Right lobe of liver (tissue), 6 donors: Measurements from ENCODE around the gene RAX. TPM values are rescaled to one million over a fixed set of nuclear protein-coding genes. Genes with fewer than 3 reads are reported as not detected.

Experiments used
- ATAC-seq, 4 donors: fragments of 200-7000 bp; cut with Tn5 transposase; one replicate each; pipeline ENCODE4 v1.9.1; 2020; ENCODE audit warnings: mild to moderate bottlenecking in 4 of 4, moderate library complexity in 4 of 4
- DNase-seq, 3 donors: peaks; one replicate each; pipeline ENCODE4 v3.0.0-alpha.2; 2020
- H3K27ac ChIP-seq, 3 donors: fragments of 200-600 bp; one replicate each; pipeline ENCODE4 v1.8.0; 2022
- H3K27me3 ChIP-seq, 2 donors: fragments of 200-600 bp; one replicate each; pipeline ENCODE4 v1.8.0; 2022
- H3K36me3 ChIP-seq, 4 donors: fragments of 200-600 bp; sonication (generic) in 1 of 4; one replicate each; pipeline versions ENCODE4 v1.5.1 to v1.8.0; 2017 to 2022; ENCODE audit warnings: control low read depth in 1 of 4
- H3K4me1 ChIP-seq, 4 donors: fragments of 200-600 bp; sonication (generic) in 1 of 4; one replicate each; pipeline versions ENCODE4 v1.5.1 to v1.8.0; 2017 to 2022; ENCODE audit warnings: control low read depth in 1 of 4
- H3K4me3 ChIP-seq, 3 donors: fragments of 200-600 bp; one replicate each; pipeline ENCODE4 v1.8.0; 2022
- H3K9me3 ChIP-seq, 4 donors: fragments of 200-600 bp; sonication (generic) in 1 of 4; one replicate each; pipeline versions ENCODE4 v1.5.1 to v1.8.0; 2017 to 2022; ENCODE audit warnings: control low read depth in 1 of 4
- POLR2A ChIP-seq: fragments of 450-650 bp; IDR thresholded peaks from one replicate; pipeline ENCODE4 v1.6.1; 2017; ENCODE audit warnings: antibody characterized with exemption, mild to moderate bottlenecking
- WGBS: methylation state at CpG from one replicate; pipeline ENCODE4 v1.1.6; 2018; ENCODE audit warnings: low coverage, low lambda C conversion rate; ENCODE audit not compliant: insufficient coverage; ENCODE audit errors: missing lambda C conversion rate; 5-methylcytosine and 5-hydroxymethylcytosine counted together
- intact Hi-C, 2 donors: fragments of 100-400 bp; cut with DNase I; formaldehyde crosslinking; loops; one replicate each; pipeline versions ENCODE4 v1.11.2 to v1.14.1; 2022
- total RNA-seq, 6 experiments: library from RNA; depleted of rRNA in 2 of 6; stranded (reverse); fragments of >200 nt in 2 of 6; fragmentation: NEBNext Ultra II Directional in 3 of 6; extraction: Animal tissue kit (Norgen Biotek cat#: 25700) in 3 of 6; gene quantifications; one replicate each; pipeline versions ENCODE4 v1.1.0 to v1.2.4, GENCODE V29; 2016 to 2023
- TF ChIP-seq, protein P1 (sequence below), 4 donors: fragments of 200-600 bp in 3 of 4; fragments of 450-650 bp in 1 of 4; IDR thresholded peaks; one replicate each; pipeline versions ENCODE4 v1.5.1 to v1.8.0; 2016 to 2022; ENCODE audit warnings: antibody characterized with exemption in 4 of 4, mild to moderate bottlenecking in 2 of 4
- donor health status: DM: no; HTN: yes; CAD: no.
- donor health status: DM: no; HTN: no; CAD: no.
- donor health status: DM: no; HTN: no; CAD: no.
- donor health status: DM: no; HTN: yes; CAD: no.
- donor health status: DM: no; HTN: yes; CAD: no.

RAX gene
- total RNA-seq, 6 experiments from 2014 or later = not detected

DNA sequence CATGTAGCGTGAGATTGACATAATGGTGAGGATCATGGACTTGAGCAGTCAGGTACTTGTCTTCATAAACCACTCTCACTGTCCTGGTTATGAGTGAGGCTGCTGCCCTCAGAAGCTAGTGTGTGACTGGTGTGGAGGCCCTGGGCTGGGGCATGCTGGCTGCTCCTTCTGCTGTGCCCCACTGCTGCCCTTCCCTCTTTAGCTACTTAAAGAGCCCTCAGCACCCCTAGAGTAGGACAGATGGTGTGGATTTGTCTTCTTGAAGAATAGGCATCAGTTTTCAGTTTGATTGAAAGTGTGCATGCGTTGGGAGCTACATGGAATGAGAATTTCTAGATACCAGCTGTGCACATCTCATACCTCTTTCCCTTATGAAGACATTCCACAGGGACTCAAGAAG lies 29.8 kb upstream of the RAX start:
- Histone ChIP-seq H3K27ac (no peak overlapping the region), H3K4me3 (no peak overlapping the region), H3K4me1 (no peaks in the 10 kb centered on the region), H3K36me3 (no peaks in the 10 kb centered on the region), H3K9me3 (no peaks in the 10 kb centered on the region), H3K27me3 (no peaks in the 10 kb centered on the region)
- DNase-seq (no peak), ATAC-seq (no peak)
- TF ChIP-seq, protein P1, sequence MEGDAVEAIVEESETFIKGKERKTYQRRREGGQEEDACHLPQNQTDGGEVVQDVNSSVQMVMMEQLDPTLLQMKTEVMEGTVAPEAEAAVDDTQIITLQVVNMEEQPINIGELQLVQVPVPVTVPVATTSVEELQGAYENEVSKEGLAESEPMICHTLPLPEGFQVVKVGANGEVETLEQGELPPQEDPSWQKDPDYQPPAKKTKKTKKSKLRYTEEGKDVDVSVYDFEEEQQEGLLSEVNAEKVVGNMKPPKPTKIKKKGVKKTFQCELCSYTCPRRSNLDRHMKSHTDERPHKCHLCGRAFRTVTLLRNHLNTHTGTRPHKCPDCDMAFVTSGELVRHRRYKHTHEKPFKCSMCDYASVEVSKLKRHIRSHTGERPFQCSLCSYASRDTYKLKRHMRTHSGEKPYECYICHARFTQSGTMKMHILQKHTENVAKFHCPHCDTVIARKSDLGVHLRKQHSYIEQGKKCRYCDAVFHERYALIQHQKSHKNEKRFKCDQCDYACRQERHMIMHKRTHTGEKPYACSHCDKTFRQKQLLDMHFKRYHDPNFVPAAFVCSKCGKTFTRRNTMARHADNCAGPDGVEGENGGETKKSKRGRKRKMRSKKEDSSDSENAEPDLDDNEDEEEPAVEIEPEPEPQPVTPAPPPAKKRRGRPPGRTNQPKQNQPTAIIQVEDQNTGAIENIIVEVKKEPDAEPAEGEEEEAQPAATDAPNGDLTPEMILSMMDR (IDR thresholded peaks at IDR 0.05) = no peak
- no peak for TF ChIP-seq POLR2A
- intact Hi-C loops = loop anchor here in 1 of 2 donors (10.0 kb wide), 1 partner anchor 92 kb away; no protein-coding TSS in a partner anchor
- 75% methylated on average over 2 of the region's 2 CpGs for WGBS

DNA sequence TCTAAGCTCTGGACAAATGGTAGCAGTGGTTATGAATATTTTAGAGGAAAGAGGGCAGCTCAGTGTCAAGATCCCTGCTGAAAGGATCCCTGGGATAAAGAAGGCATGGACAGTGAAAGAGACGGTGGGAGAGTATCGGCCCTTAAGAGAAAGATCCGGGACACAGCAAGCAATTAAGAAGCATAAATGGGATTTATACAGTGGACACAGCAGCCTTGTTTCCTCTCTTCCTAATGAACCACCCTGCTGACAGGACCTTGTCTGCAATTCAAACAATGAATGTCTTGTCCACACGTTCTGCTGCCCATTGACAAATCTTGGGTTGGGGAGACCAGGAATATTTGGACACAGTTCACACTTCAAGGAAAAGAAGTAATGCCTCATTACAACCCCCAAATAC lies 28.7 kb upstream of the RAX start:
- intact Hi-C loops = loop anchor here in 1 of 2 donors (10.0 kb wide), 1 partner anchor 93 kb away; no protein-coding TSS in a partner anchor
- Histone ChIP-seq H3K27ac (no peak overlapping the region), H3K9me3 (no peaks in the 10 kb centered on the region), H3K4me3 (no peak overlapping the region), H3K4me1 (no peaks in the 10 kb centered on the region), H3K36me3 (no peaks in the 10 kb centered on the region), H3K27me3 (no peaks in the 10 kb centered on the region)
- no peak for TF ChIP-seq POLR2A
- TF ChIP-seq, protein P1 (IDR thresholded peaks at IDR 0.05) = no peak
- no peak for DNase-seq
- no peak for ATAC-seq
- 55% methylated on average over 3 of the region's 4 CpGs for WGBS

- intact Hi-C loops = loop anchor here in 1 of 2 donors (10.0 kb wide), 1 partner anchor 94 kb away; no protein-coding TSS in a partner anchor
- H3K36me3 ChIP-seq = no peaks in the 10 kb centered on the region
- DNase-seq (no peak), ATAC-seq (no peak)
- TF ChIP-seq, protein P1 (IDR thresholded peaks at IDR 0.05) = no peak
- no peak for TF ChIP-seq POLR2A
- 58% methylated on average over 3 of the region's 3 CpGs for WGBS
- H3K4me3 ChIP-seq = no peak overlapping the region
- no peaks in the 10 kb centered on the region for H3K4me1 ChIP-seq
- no peaks in the 10 kb centered on the region for H3K27me3 ChIP-seq
- H3K9me3 ChIP-seq = no peaks in the 10 kb centered on the region
- no peak overlapping the region for H3K27ac ChIP-seq
Observed at GRCh38 chr18:59300676-59301285, 27.5 kb upstream of the RAX start.

DNA sequence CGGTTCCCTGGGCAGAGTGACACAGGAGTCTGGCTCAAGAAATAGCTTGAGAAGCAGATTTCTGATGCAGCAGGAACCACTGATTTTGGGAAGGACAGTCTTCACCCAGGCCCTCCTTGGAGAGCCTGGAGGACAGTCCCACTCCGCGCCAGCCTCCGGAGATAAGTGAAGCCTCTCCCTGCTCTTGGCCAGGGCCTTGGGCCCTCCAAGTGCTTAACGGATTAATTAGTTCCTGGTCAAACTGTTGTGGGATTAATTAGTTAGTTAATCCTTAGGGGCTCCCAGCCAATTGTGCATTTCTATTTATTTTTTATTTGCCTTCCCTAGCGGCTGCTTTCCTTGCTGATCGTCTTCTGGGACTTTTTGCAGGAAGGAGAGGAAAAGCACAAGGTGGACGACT lies 25.6 kb upstream of the RAX start:
- Histone ChIP-seq H3K9me3 (no peaks in the 10 kb centered on the region), H3K36me3 (no peaks in the 10 kb centered on the region), H3K27me3 (no peaks in the 10 kb centered on the region), H3K4me1 (no peaks in the 10 kb centered on the region), H3K4me3 (no peak overlapping the region), H3K27ac (no peak overlapping the region)
- intact Hi-C loops = no loop called here
- TF ChIP-seq POLR2A = no peak
- TF ChIP-seq, protein P1 (IDR thresholded peaks at IDR 0.05) = no peak
- DNase-seq (no peak), ATAC-seq (no peak)
- WGBS = 74% methylated on average over 4 of the region's 8 CpGs

DNA sequence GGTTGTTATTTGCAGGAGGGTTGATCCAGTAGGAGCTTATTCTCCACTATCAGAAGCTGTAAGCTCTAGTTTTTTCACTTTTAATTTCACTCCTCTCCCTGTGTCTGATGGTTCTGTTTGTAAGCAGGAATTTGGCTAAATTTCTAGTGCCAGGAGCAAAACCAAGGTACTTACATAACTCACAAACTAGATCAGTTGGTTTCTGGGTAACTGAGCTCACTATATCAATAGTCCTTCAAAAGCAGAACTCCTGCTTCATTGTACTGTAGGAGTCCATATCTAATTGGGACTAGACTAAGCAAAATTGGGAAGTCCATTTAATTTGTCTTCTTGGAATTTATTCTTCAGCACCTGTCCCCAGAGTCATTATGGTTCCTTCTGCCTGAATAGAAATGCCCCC lies 20.1 kb upstream of the RAX start:
- ATAC-seq = peak in 1 of 4 donors; percentile 59
- intact Hi-C loops = no loop called here
- no peak for DNase-seq
- Histone ChIP-seq H3K27me3 (no peaks in the 10 kb centered on the region), H3K9me3 (no peaks in the 10 kb centered on the region), H3K4me3 (no peak overlapping the region), H3K27ac (no peak overlapping the region), H3K4me1 (no peaks in the 10 kb centered on the region), H3K36me3 (no peaks in the 10 kb centered on the region)
- TF ChIP-seq, protein P1 (IDR thresholded peaks at IDR 0.05) = no peak
- no peak for TF ChIP-seq POLR2A
